IMR-90 (cell line): ENCODE results near the gene GBA2. TPM values are rescaled to one million over a fixed set of nuclear protein-coding genes. Genes with fewer than 3 reads are reported as not detected.

Experiments used
- ATAC-seq: fragments of 200-7000 bp; cut with Tn5 transposase; 2 replicates; pipeline ENCODE4 v1.9.1; 2020; ENCODE audit warnings: low read depth, mild to moderate bottlenecking, moderate library complexity
- BruUV-seq: library from RNA; stranded (reverse); fragments of 400-500 nt; replicated peaks from 2 replicates; lab custom pipeline; 2021; lab: Mats Ljungman, UMichigan
- CTCF ChIA-PET: fragments of 300-600 bp; formaldehyde crosslinking; extraction: SDS; loops from one replicate; lab custom pipeline; 2021; ENCODE audit warnings: antibody characterized with exemption; lab: Yijun Ruan, JAX
- POLR2A ChIA-PET: fragments of 300-600 bp; sonication (Branson Sonifier 250); formaldehyde crosslinking; loops from one replicate; lab custom pipeline; 2022; ENCODE audit warnings: antibody characterized with exemption; ENCODE audit not compliant: unreplicated experiment; lab: Charles Lee
- DNase-seq: peaks from one replicate; pipeline ENCODE4 v3.0.0; 2013
- H2AFZ ChIP-seq: replicated peaks from 2 replicates; pipeline ENCODE3; 2013; ENCODE audit warnings: low read length, mild to moderate bottlenecking; ENCODE audit not compliant: poor library complexity
- H2AK5ac ChIP-seq: 2 replicates; pipeline ENCODE4 v1.6.1; 2013; ENCODE audit warnings: low read depth, low read length, inconsistent platforms
- H2AK9ac ChIP-seq: replicated peaks from 2 replicates; pipeline ENCODE3; 2013; ENCODE audit warnings: mild to moderate bottlenecking, low read depth, low read length, moderate library complexity; ENCODE audit not compliant: poor library complexity
- H2BK120ac ChIP-seq: 2 replicates; pipeline ENCODE4 v1.6.1; 2013; ENCODE audit warnings: low read depth, low read length, inconsistent platforms
- H2BK15ac ChIP-seq: 3 replicates; pipeline ENCODE4 v1.6.1; 2013; ENCODE audit warnings: low read depth, low read length, inconsistent platforms
- H2BK20ac ChIP-seq: 2 replicates; pipeline ENCODE4 v1.6.1; 2013; ENCODE audit warnings: low read depth, mild to moderate bottlenecking, inconsistent platforms, low read length, moderate library complexity
- H2BK5ac ChIP-seq: 2 replicates; pipeline ENCODE4 v1.6.1; 2013; ENCODE audit warnings: mild to moderate bottlenecking, low read depth, low read length, inconsistent platforms; ENCODE audit not compliant: poor library complexity, severe bottlenecking
- H3K14ac ChIP-seq: replicated peaks from 2 replicates; pipeline ENCODE4 v1.6.1; 2013; ENCODE audit warnings: low read depth, low read length, inconsistent platforms
- H3K18ac ChIP-seq: 2 replicates; pipeline ENCODE4 v1.6.1; 2013; ENCODE audit warnings: low read depth, low read length, control low read depth
- H3K23ac ChIP-seq: 2 replicates; pipeline ENCODE4 v1.6.1; 2013; ENCODE audit warnings: low read depth, low read length, inconsistent platforms
- H3K27ac ChIP-seq: 2 replicates; pipeline ENCODE4 v1.5.1; 2013; ENCODE audit warnings: mild to moderate bottlenecking, control low read depth, low read length; ENCODE audit not compliant: insufficient read depth
- H3K27me3 ChIP-seq: 2 replicates; pipeline ENCODE4 v1.6.1; 2013; ENCODE audit warnings: low read length; ENCODE audit not compliant: control insufficient read depth, insufficient read depth
- H3K36me3 ChIP-seq: 2 replicates; pipeline ENCODE4 v1.6.1; 2013; ENCODE audit warnings: low read length, mixed read lengths; ENCODE audit not compliant: control insufficient read depth, insufficient read depth
- H3K4ac ChIP-seq: 2 replicates; pipeline ENCODE4 v1.6.1; 2013; ENCODE audit warnings: low read depth, low read length, inconsistent platforms
- H3K4me1 ChIP-seq: 2 replicates; pipeline ENCODE4 v1.6.1; 2013; ENCODE audit warnings: low read length, mixed read lengths; ENCODE audit not compliant: control insufficient read depth, insufficient read depth
- H3K4me2 ChIP-seq: 2 replicates; pipeline ENCODE4 v1.6.1; 2013; ENCODE audit warnings: low read depth, mild to moderate bottlenecking, control low read depth, low read length, moderate library complexity
- H3K4me3 ChIP-seq: 2 replicates; pipeline ENCODE4 v1.5.1; 2013; ENCODE audit warnings: low read depth, mild to moderate bottlenecking, control low read depth, low read length, moderate library complexity; ENCODE audit not compliant: insufficient read depth
- H3K56ac ChIP-seq: 2 replicates; pipeline ENCODE4 v1.6.1; 2013; ENCODE audit warnings: low read length, inconsistent platforms; ENCODE audit not compliant: insufficient read depth; ENCODE audit errors: extremely low read depth
- H3K79me1 ChIP-seq, 2 experiments: 2 replicates each; pipeline ENCODE4 v1.6.1; 2013; ENCODE audit warnings: low read length in 2 of 2, inconsistent platforms in 1 of 2, low read depth in 1 of 2
- H3K9ac ChIP-seq: 2 replicates; pipeline ENCODE4 v1.6.1; 2013; ENCODE audit warnings: low read depth, low read length, control low read depth
- H3K9me1 ChIP-seq: 2 replicates; pipeline ENCODE4 v1.6.1; 2013; ENCODE audit warnings: low read length, inconsistent platforms; ENCODE audit not compliant: insufficient read depth
- H3K9me3 ChIP-seq: 2 replicates; pipeline ENCODE4 v1.6.1; 2013; ENCODE audit warnings: low read length; ENCODE audit not compliant: control insufficient read depth, insufficient read depth
- H4K20me1 ChIP-seq: 2 replicates; pipeline ENCODE4 v1.6.1; 2013; ENCODE audit warnings: low read length, inconsistent platforms; ENCODE audit not compliant: insufficient read depth
- H4K5ac ChIP-seq: 2 replicates; pipeline ENCODE4 v1.6.1; 2013; ENCODE audit warnings: mild to moderate bottlenecking, low read depth, low read length, control low read depth
- H4K8ac ChIP-seq, 2 experiments: 2 replicates each; pipeline ENCODE4 v1.6.1; 2013; ENCODE audit warnings: low read depth in 2 of 2, low read length in 2 of 2, control low read depth in 1 of 2, inconsistent platforms in 1 of 2
- H4K91ac ChIP-seq: 2 replicates; pipeline ENCODE4 v1.6.1; 2013; ENCODE audit warnings: low read depth, low read length, inconsistent platforms; ENCODE audit not compliant: insufficient read depth
- NFE2L2 ChIP-seq: fragments of 150-350 bp; IDR thresholded peaks from 2 replicates; pipeline ENCODE4 v1.6.1; 2016; ENCODE audit warnings: low read depth, mild to moderate bottlenecking, low read length
- WGBS, 2 experiments: methylation state at CpG; one replicate each; pipeline versions ENCODE4 v1.1.5 to v1.1.7; 2013; ENCODE audit warnings: missing lambda C conversion rate in 2 of 2; ENCODE audit not compliant: insufficient read length in 1 of 2; ENCODE audit errors: extremely low coverage in 2 of 2; 5-methylcytosine and 5-hydroxymethylcytosine counted together
- dilution Hi-C: fragments of 300-500 bp; cut with HindIII; formaldehyde crosslinking; loops from one replicate; pipeline ENCODE4 v1.14.3; 2018; ENCODE audit warnings: low sequenced_read_pairs; ENCODE audit not compliant: unreplicated experiment
- in situ Hi-C: fragments of 300-500 bp; cut with MboI; formaldehyde crosslinking; loops from 3 replicates; pipeline ENCODE4 v1.14.3; 2019; ENCODE audit warnings: low sequenced_read_pairs, inconsistent platforms, mixed read lengths
- intact Hi-C: fragments of 100-400 bp; cut with micrococcal nuclease; formaldehyde crosslinking; loops from 2 replicates; pipeline ENCODE4 v1.10.0; 2022
- polyA plus RNA-seq, 3 experiments: library from polyadenylated mRNA; depleted of rRNA; stranded (reverse); fragments of >200 nt; gene quantifications; 2 replicates each; pipeline ENCODE4 v1.2.3, GENCODE V29; 2012; ENCODE audit warnings: low replicate concordance in 1 of 3
- total RNA-seq: library from RNA; depleted of rRNA; stranded (reverse); fragments of >200 nt; gene quantifications from 2 replicates; pipeline ENCODE4 v1.2.3, GENCODE V29; 2012

Gene GBA2
- total and polyA plus RNA-seq, 2 of the 4 experiments (the other 2 are of a cell fraction): 18.1 to 38.2 TPM

DNA sequence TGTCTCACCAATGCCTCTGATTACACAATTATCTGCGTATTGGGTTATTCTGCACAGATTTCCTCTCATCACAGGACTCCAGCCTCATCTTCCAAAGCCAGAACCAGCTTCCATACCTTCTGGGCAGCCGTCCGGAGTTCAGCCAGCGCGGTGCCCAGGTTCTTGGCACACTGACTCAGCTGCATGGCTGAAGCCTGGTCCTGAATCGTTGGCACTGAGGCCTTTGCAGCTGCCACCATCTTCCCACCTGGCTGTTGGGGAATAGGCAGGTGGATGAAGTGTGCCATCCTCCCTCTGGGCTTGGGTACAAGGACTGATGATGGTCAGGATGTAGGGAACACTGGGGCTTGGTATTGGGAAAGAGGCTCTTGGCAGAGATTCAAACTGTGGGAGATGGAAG, 34.9 kb downstream of the GBA2 start:
- no peak overlapping the region for H3K4me2 ChIP-seq
- H3K36me3 ChIP-seq: peaks cover 86% of the 10 kb centered on the region
- H3K4ac ChIP-seq: no peak overlapping the region
- no TSS peak for BruUV-seq
- no peak overlapping the region for H2AFZ ChIP-seq
- H2BK20ac ChIP-seq: no peak overlapping the region
- no peak overlapping the region for H2BK5ac ChIP-seq
- no peak overlapping the region for H3K9ac ChIP-seq
- no peak overlapping the region for H2BK15ac ChIP-seq
- intact Hi-C loops (no loop called here), in situ Hi-C loops (no loop called here), dilution Hi-C loops (no loop called here)
- H2AK9ac ChIP-seq: no peak overlapping the region
- H3K14ac ChIP-seq: no peak overlapping the region
- H3K9me3 ChIP-seq: no peaks in the 10 kb centered on the region
- no peak overlapping the region for H2AK5ac ChIP-seq
- H4K5ac ChIP-seq: no peak overlapping the region
- TF ChIP-seq NFE2L2: no peak
- DNase-seq: no peak
- peaks cover 35% of the 10 kb centered on the region for H4K20me1 ChIP-seq
- POLR2A ChIA-PET: interaction anchor here (1.0 kb wide), 1 partner anchor 23 kb away, joined by 4 read pairs; no protein-coding TSS in a partner anchor
- H3K4me3 ChIP-seq: no peak overlapping the region
- H3K4me1 ChIP-seq: no peaks in the 10 kb centered on the region
- CTCF ChIA-PET: interaction anchor here (0.7 kb wide), 1 partner anchor 53 kb away, joined by 3 read pairs; no protein-coding TSS in a partner anchor
- H2BK120ac ChIP-seq: no peak overlapping the region
- no peak overlapping the region for H4K91ac ChIP-seq
- ATAC-seq: no peak
- H4K8ac ChIP-seq: no peak overlapping the region
- no peak overlapping the region for H3K56ac ChIP-seq
- H3K79me1 ChIP-seq: peaks cover 30 to 70% of the 10 kb centered on the region in 2 experiments; a peak in 3 of 4 replicates
- no peak overlapping the region for H3K27ac ChIP-seq
- H3K23ac ChIP-seq: no peak overlapping the region
- H3K9me1 ChIP-seq: no peaks in the 10 kb centered on the region; the same call in 1 of the 2 replicates
- H3K18ac ChIP-seq: no peak overlapping the region
- H3K27me3 ChIP-seq: no peaks in the 10 kb centered on the region
- WGBS, 2 experiments: 100% methylated on average over 2 of the region's 6 CpGs; no CpG with 5 or more reads in 1 of the 2 experiments
